ENCODE results near the gene ZFAND3.

DNA sequence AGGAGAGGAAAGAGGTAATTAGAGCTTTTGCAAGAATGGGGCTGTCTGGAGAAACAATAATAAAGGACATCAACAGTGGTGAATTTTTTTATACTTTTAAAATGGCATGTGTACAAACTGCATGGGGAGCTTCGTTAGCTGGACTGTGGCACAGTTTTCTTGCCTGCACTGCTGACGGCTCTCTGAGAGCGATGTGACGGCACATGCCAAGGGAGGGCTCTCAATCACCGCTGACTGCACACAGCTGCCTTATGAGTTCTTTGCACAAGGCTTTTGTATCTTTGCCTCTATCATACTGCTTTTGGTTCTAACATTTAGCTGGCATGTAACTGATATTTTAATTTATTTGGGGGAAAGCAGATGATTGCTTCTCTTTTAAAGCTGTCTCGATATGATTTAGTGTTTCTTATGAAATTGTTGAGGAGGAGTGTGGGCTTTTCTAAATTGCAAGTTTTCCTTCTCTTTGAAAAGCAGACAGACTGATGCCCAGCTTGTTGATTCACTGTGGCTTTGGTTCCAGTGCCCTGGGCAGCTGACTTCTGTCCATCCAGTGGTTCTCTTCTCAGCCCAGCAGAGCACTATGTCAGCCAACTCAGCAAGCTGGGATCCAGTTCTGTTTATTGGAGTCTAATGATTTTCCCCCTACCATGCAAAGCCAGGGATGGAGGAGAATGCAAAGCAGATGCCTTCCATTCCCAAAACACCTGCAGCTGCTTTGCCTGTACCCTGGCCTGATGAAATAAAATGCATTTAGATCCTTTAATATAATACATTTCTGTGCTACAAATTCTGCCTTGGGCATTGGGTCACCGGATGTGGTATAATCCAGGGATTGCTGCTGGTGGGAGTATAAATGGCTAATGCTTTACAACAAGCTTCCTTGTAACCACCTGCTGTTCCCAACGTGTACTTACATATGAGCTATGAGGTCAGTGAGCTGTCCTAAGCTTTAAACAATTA is 323.9 kb downstream of the ZFAND3 start:
- no peak for TF ChIP-seq POLR2A (IDR thresholded peaks at IDR 0.05)
- TF ChIP-seq, protein P1, sequence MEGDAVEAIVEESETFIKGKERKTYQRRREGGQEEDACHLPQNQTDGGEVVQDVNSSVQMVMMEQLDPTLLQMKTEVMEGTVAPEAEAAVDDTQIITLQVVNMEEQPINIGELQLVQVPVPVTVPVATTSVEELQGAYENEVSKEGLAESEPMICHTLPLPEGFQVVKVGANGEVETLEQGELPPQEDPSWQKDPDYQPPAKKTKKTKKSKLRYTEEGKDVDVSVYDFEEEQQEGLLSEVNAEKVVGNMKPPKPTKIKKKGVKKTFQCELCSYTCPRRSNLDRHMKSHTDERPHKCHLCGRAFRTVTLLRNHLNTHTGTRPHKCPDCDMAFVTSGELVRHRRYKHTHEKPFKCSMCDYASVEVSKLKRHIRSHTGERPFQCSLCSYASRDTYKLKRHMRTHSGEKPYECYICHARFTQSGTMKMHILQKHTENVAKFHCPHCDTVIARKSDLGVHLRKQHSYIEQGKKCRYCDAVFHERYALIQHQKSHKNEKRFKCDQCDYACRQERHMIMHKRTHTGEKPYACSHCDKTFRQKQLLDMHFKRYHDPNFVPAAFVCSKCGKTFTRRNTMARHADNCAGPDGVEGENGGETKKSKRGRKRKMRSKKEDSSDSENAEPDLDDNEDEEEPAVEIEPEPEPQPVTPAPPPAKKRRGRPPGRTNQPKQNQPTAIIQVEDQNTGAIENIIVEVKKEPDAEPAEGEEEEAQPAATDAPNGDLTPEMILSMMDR (IDR thresholded peaks at IDR 0.05), result no peak

All from testis (tissue), 2 donors.